Activated gamma-delta T cell treated with Interleukin-2 at 50 U/mL for 16 hours (primary cell): ENCODE data around the gene OOSP2.

ENCODE experiments used
- DNase-seq: peaks from one replicate; pipeline ENCODE4 v3.0.0-alpha.2; 2020

OOSP2 gene

GRCh38 chr11:60084631-60085273, 44.5 kb downstream of the OOSP2 start:
- DNase-seq = no peak

- DNase-seq = no peak
Measured at GRCh38 chr11:60085909-60086308, 45.7 kb downstream of the OOSP2 start.

GRCh38 chr11:60087239-60087638, 47.0 kb downstream of the OOSP2 start:
- DNase-seq = no peak

GRCh38 chr11:60088364-60088763, 48.2 kb downstream of the OOSP2 start, which contains the start of gene MS4A2:
TSS of gene MS4A2 (plus strand) at chr11:60088664. CDS start at chr11:60088766, 102 bp downstream.
- no peak for DNase-seq

- DNase-seq = no peak
Measured at GRCh38 chr11:60095477-60096120, 55.4 kb downstream of the OOSP2 start.

GRCh38 chr11:60097189-60097588, 57.0 kb downstream of the OOSP2 start:
- DNase-seq = no peak
